Cardiac fibroblast (primary cell): ENCODE measurements around the gene PAGR1.

Experiments
- DNase-seq, 2 donors: peaks; one replicate each; pipeline versions ENCODE4 v3.0.0 to v3.0.0-alpha.2; 2010; ENCODE audit warnings: low read depth in 2 of 2
- H3K4me3 ChIP-seq, 2 donors: replicated peaks in 1 of 2; 1 replicate in 1 of 2; 2 replicates in 1 of 2; pipeline ENCODE4 v1.5.1; 2011; ENCODE audit warnings: low read depth in 2 of 2, low read length in 2 of 2, mild to moderate bottlenecking in 2 of 2, moderate library complexity in 1 of 2
- CTCF ChIP-seq: IDR thresholded peaks from one replicate; pipeline ENCODE4 v1.5.1; 2011; ENCODE audit warnings: low read depth, mild to moderate bottlenecking, low read length, inconsistent platforms

PAGR1 gene

DNA sequence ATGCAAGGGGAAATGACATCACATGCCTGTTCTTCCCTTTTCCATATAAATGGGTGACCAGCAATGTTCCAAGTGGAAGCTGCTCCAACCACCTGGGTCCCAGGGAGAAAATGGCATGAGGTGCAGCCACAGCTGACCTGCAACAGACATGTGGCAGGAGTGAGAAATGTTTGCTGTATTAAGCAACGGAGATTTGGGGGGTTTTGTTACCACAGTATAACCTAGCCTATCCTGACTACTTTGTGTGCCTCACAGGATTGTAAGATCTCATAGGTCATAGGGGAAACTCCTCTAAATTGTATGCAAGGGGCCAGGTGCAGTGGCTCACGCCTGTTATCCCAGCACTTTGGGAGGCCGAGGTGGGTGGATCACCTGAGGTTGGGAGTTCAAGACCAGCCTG lies 35.0 kb downstream of the PAGR1 start:
- TF ChIP-seq CTCF, result no peak
- DNase-seq, result no peak
- no peak overlapping the region for H3K4me3 ChIP-seq

DNA sequence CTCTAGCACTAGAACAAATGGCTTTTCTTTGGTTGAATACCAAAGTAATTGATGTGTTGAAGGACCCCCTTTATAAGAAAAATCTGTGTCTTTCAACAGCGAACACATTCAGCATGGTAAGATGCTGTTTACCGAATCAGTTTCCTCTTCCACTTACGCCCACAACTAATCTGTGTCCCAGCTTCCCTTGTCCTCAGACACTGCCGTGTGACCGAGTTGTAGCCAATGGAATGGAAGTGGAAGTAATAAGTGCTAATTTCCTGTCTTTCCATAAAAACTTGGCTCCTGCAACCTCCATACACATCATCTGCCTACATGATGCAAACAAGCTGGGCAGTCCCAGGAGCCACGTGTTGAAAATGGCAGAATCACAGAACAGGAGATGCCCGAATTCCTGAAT lies 36.7 kb downstream of the PAGR1 start:
- H3K4me3 ChIP-seq, result no peak overlapping the region
- peak; percentile 79 to 90 for DNase-seq
- TF ChIP-seq CTCF, result no peak

- peak in 1 of 2 donors; percentile 17 for DNase-seq
Measured at GRCh38 chr16:29854520-29855100, 38.7 kb downstream of the PAGR1 start.

GRCh38 chr16:29857133-29857760 lies 41.3 kb downstream of the PAGR1 start:
- H3K4me3 ChIP-seq, result no peak overlapping the region
- peak; percentile 19 to 67 for DNase-seq
- no peak for TF ChIP-seq CTCF

More at GRCh38 chr16:29854520-29855100, 38.7 kb downstream of the PAGR1 start:
- H3K4me3 ChIP-seq, result no peak overlapping the region
- TF ChIP-seq CTCF, result no peak

DNA sequence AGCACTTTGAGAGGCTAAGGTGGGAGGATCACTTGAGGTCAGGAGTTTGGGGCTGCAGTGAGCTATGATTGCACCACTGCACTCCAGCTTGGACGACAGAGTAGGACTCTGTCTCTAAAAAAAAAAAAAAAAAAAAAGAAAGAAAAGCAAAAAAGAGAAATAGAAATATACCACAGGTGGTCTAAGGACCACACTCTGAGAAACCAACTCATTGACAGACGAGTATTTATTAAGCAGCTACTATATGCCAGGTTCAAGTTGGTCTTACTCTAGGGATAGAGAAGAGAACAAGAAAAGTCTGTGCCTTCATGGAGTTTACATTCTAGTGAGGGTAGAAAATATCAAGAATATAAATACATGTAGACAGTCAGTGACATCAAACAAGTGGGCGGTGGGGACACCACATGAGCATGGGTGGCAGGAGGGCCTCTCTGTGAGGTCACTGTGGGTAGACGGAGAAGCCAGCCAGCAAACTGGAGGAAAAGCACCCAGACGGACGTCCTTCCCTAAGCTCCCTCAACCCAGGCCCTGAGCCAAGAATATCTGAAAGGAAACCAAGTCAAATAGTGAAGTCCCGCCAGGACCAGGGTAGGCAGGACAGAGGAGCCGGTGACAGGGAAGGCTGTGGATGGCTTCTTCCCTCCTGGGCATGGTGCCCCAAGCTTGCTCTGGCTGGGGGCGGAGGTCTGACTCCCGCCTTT lies 42.3 kb downstream of the PAGR1 start:
- no peak overlapping the region for H3K4me3 ChIP-seq
- TF ChIP-seq CTCF, result no peak
- no peak for DNase-seq

- H3K4me3 ChIP-seq, result no peak overlapping the region
- no peak for TF ChIP-seq CTCF
- DNase-seq, result no peak
Measured at GRCh38 chr16:29858974-29859373, 43.0 kb downstream of the PAGR1 start.
